ENCODE results near the gene SCYL3.

GRCh38 chr1:169804941-169805340 is 88.8 kb downstream of the SCYL3 start:
- TF ChIP-seq, protein P1, sequence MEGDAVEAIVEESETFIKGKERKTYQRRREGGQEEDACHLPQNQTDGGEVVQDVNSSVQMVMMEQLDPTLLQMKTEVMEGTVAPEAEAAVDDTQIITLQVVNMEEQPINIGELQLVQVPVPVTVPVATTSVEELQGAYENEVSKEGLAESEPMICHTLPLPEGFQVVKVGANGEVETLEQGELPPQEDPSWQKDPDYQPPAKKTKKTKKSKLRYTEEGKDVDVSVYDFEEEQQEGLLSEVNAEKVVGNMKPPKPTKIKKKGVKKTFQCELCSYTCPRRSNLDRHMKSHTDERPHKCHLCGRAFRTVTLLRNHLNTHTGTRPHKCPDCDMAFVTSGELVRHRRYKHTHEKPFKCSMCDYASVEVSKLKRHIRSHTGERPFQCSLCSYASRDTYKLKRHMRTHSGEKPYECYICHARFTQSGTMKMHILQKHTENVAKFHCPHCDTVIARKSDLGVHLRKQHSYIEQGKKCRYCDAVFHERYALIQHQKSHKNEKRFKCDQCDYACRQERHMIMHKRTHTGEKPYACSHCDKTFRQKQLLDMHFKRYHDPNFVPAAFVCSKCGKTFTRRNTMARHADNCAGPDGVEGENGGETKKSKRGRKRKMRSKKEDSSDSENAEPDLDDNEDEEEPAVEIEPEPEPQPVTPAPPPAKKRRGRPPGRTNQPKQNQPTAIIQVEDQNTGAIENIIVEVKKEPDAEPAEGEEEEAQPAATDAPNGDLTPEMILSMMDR (IDR thresholded peaks at IDR 0.05; ENCODE audit: low read depth, low read length): no peak
- TF ChIP-seq POLR2A (IDR thresholded peaks at IDR 0.05; ENCODE audit: extremely low read depth, insufficient read length) (no peak), MYC (IDR thresholded peaks at IDR 0.05; ENCODE audit: low read depth, low read length) (no peak)
- TF ChIP-seq, protein P2, sequence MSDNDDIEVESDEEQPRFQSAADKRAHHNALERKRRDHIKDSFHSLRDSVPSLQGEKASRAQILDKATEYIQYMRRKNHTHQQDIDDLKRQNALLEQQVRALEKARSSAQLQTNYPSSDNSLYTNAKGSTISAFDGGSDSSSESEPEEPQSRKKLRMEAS (IDR thresholded peaks at IDR 0.05; ENCODE audit: low read depth, low read length): no peak

Measured in NB4 (cell line).